ENCODE results near the gene PLEKHA3.

Gene PLEKHA3

GRCh38 chr2:178550352-178550751, 70.1 kb downstream of the PLEKHA3 start:
- Histone ChIP-seq H3K36me3 (ENCODE audit: insufficient read depth, low read length) (no peaks in the 10 kb centered on the region), H3F3A (ENCODE audit: low read depth) (no peaks in the 10 kb centered on the region)

GRCh38 chr2:178553047-178553446, 72.8 kb downstream of the PLEKHA3 start:
- H3K9me2 ChIP-seq (replicated peaks; ENCODE audit: low read depth, low read length), result no peaks in the 10 kb centered on the region
- H3K9ac ChIP-seq (ENCODE audit: low read depth, low read length, poor library complexity, severe bottlenecking), result no peak overlapping the region
- H3F3A ChIP-seq (ENCODE audit: low read depth), result no peaks in the 10 kb centered on the region
- TF ChIP-seq CTCF (conservative IDR thresholded peaks at IDR 0.05; ENCODE audit: low read length) (no peak), EZH2phosphoT487 (IDR thresholded peaks at IDR 0.05; ENCODE audit: borderline replicate concordance) (no peak)
- no peak overlapping the region for H3K4me3 ChIP-seq (ENCODE audit: low read length, poor library complexity, severe bottlenecking)
- H2AFZ ChIP-seq (ENCODE audit: low read length), result no peak overlapping the region
- H3K4me1 ChIP-seq (ENCODE audit: insufficient read depth, low read length, poor library complexity, severe bottlenecking), result no peaks in the 10 kb centered on the region
- no peak overlapping the region for H3K4me2 ChIP-seq (ENCODE audit: low read depth, low read length, poor library complexity, severe bottlenecking)
- H3K27me3 ChIP-seq (ENCODE audit: insufficient read depth, low read length, poor library complexity, severe bottlenecking), result no peaks in the 10 kb centered on the region
- no peaks in the 10 kb centered on the region for H3K79me2 ChIP-seq (ENCODE audit: insufficient read depth, low read length)
- no peaks in the 10 kb centered on the region for H3K36me3 ChIP-seq (ENCODE audit: insufficient read depth, low read length)
- no peaks in the 10 kb centered on the region for H3K9me3 ChIP-seq (ENCODE audit: insufficient read depth, low read depth, low read length)
- no peaks in the 10 kb centered on the region for H4K20me1 ChIP-seq (ENCODE audit: insufficient read depth, low read length, poor library complexity, severe bottlenecking)

More at GRCh38 chr2:178550352-178550751, 70.1 kb downstream of the PLEKHA3 start:
- H3K9me2 ChIP-seq (replicated peaks; ENCODE audit: low read depth, low read length), result no peaks in the 10 kb centered on the region
- no peak overlapping the region for H3K9ac ChIP-seq (ENCODE audit: low read depth, low read length, poor library complexity, severe bottlenecking)
- no peaks in the 10 kb centered on the region for H4K20me1 ChIP-seq (ENCODE audit: insufficient read depth, low read length, poor library complexity, severe bottlenecking)
- no peaks in the 10 kb centered on the region for H3K79me2 ChIP-seq (ENCODE audit: insufficient read depth, low read length)
- no peaks in the 10 kb centered on the region for H3K27me3 ChIP-seq (ENCODE audit: insufficient read depth, low read length, poor library complexity, severe bottlenecking)
- H3K4me1 ChIP-seq (ENCODE audit: insufficient read depth, low read length, poor library complexity, severe bottlenecking), result no peaks in the 10 kb centered on the region
- H2AFZ ChIP-seq (ENCODE audit: low read length), result no peak overlapping the region
- TF ChIP-seq EZH2phosphoT487 (IDR thresholded peaks at IDR 0.05; ENCODE audit: borderline replicate concordance) (no peak), CTCF (conservative IDR thresholded peaks at IDR 0.05; ENCODE audit: low read length) (no peak)
- no peaks in the 10 kb centered on the region for H3K9me3 ChIP-seq (ENCODE audit: insufficient read depth, low read depth, low read length)
- H3K4me3 ChIP-seq (ENCODE audit: low read length, poor library complexity, severe bottlenecking), result no peak overlapping the region
- H3K4me2 ChIP-seq (ENCODE audit: low read depth, low read length, poor library complexity, severe bottlenecking), result no peak overlapping the region
